ENCODE results near the gene CAPN12.

The CAPN12 gene

GRCh38 chr19:38697197-38697596 is 47.1 kb downstream of the CAPN12 start:
- H3K4me3 Mint-ChIP-seq: no peak overlapping the region
- H3K27ac Mint-ChIP-seq: peak overlapping the region; percentile 57
- H3K27me3 Mint-ChIP-seq (ENCODE audit: low read depth): no peaks in the 10 kb centered on the region
- peaks cover 11% of the 10 kb centered on the region for H3K36me3 Mint-ChIP-seq (ENCODE audit: low read depth)
- peaks cover 59% of the 10 kb centered on the region for H3K4me1 Mint-ChIP-seq (ENCODE audit: low read depth)
- no peaks in the 10 kb centered on the region for H3K9me3 Mint-ChIP-seq

GRCh38 chr19:38696729-38697055 is 47.6 kb downstream of the CAPN12 start:
- H3K27ac Mint-ChIP-seq: peak overlapping the region; percentile 41
- peaks cover 11% of the 10 kb centered on the region for H3K36me3 Mint-ChIP-seq (ENCODE audit: low read depth)
- H3K27me3 Mint-ChIP-seq (ENCODE audit: low read depth): no peaks in the 10 kb centered on the region
- no peaks in the 10 kb centered on the region for H3K9me3 Mint-ChIP-seq
- H3K4me1 Mint-ChIP-seq (ENCODE audit: low read depth): peaks cover 63% of the 10 kb centered on the region
- H3K4me3 Mint-ChIP-seq: no peak overlapping the region

GRCh38 chr19:38695832-38696728 is 48.2 kb downstream of the CAPN12 start:
- H3K4me1 Mint-ChIP-seq (ENCODE audit: low read depth): peaks cover 63% of the 10 kb centered on the region
- no peak overlapping the region for H3K4me3 Mint-ChIP-seq
- H3K36me3 Mint-ChIP-seq (ENCODE audit: low read depth): peaks cover 11% of the 10 kb centered on the region
- H3K27me3 Mint-ChIP-seq (ENCODE audit: low read depth): no peaks in the 10 kb centered on the region
- H3K27ac Mint-ChIP-seq: peak overlapping the region; percentile 62
- H3K9me3 Mint-ChIP-seq: no peaks in the 10 kb centered on the region

GRCh38 chr19:38695317-38695683 is 49.0 kb downstream of the CAPN12 start:
- H3K9me3 Mint-ChIP-seq: no peaks in the 10 kb centered on the region
- peaks cover 8% of the 10 kb centered on the region for H3K36me3 Mint-ChIP-seq (ENCODE audit: low read depth)
- H3K27me3 Mint-ChIP-seq (ENCODE audit: low read depth): no peaks in the 10 kb centered on the region
- peak overlapping the region; percentile 62 for H3K27ac Mint-ChIP-seq
- H3K4me3 Mint-ChIP-seq: no peak overlapping the region
- peaks cover 67% of the 10 kb centered on the region for H3K4me1 Mint-ChIP-seq (ENCODE audit: low read depth)

- Mint-ChIP-seq H3K4me1 (ENCODE audit: low read depth) (peaks cover 65% of the 10 kb centered on the region), H3K4me3 (peak overlapping the region; percentile 50), H3K27ac (peak overlapping the region; percentile 80), H3K27me3 (ENCODE audit: low read depth) (no peaks in the 10 kb centered on the region), H3K36me3 (ENCODE audit: low read depth) (peaks cover 13% of the 10 kb centered on the region), H3K9me3 (no peaks in the 10 kb centered on the region)
Measured at GRCh38 chr19:38693380-38694223, 50.7 kb downstream of the CAPN12 start.

GRCh38 chr19:38692458-38693379 is 51.6 kb downstream of the CAPN12 start:
- no peaks in the 10 kb centered on the region for H3K9me3 Mint-ChIP-seq
- H3K36me3 Mint-ChIP-seq (ENCODE audit: low read depth): peaks cover 13% of the 10 kb centered on the region
- H3K27me3 Mint-ChIP-seq (ENCODE audit: low read depth): no peaks in the 10 kb centered on the region
- H3K4me3 Mint-ChIP-seq: no peak overlapping the region
- peaks cover 59% of the 10 kb centered on the region for H3K4me1 Mint-ChIP-seq (ENCODE audit: low read depth)
- H3K27ac Mint-ChIP-seq: peak overlapping the region; percentile 80

DNA sequence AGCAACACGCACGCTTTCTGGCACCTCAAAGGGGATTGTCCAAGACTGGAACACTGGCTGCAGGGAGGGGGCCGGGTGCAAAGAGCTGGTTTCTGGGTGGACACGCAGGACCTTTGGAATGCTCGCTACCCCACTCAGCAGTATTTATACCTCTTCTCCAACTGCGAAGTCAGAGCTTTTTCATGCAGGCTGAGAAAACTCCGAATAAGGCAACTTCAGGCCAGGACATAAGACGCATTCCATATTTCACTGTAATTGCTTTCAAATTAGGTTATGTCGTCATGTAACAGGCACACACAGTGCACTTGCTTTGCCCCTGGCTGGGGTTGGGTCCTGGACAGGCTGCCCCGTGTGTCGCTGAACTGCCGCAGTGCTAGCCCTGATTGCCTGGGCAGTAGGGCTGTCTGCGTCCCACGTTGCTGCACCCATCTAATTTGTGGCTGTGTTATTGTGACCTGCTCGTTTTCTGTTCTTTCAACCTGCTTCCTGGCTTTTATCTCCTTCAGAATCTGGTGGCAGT is 52.3 kb downstream of the CAPN12 start:
- Mint-ChIP-seq H3K27me3 (ENCODE audit: low read depth) (no peaks in the 10 kb centered on the region), H3K27ac (peak overlapping the region; percentile 45), H3K4me1 (ENCODE audit: low read depth) (peaks cover 60% of the 10 kb centered on the region), H3K4me3 (no peak overlapping the region), H3K36me3 (ENCODE audit: low read depth) (peaks cover 13% of the 10 kb centered on the region), H3K9me3 (no peaks in the 10 kb centered on the region)

DNA sequence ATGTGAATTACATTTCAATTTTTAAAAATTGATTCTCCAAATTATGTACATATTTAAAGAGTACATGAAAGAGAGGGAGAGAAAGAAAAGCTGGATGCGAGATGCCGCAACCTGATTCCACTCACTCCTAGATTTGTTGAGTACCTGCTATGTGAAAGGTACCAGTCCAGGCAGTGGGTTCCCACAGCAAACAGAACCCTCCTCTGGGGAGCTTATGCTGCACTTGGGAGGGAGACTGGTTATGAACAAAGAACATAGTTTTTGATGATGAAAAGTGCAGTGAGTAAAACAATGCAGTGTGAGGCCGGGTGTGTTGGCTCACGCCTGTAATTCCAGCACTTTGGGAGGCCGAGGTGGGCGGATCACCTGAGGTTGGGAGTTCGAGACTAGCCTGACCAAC is 53.4 kb downstream of the CAPN12 start:
- no peaks in the 10 kb centered on the region for H3K9me3 Mint-ChIP-seq
- H3K27me3 Mint-ChIP-seq (ENCODE audit: low read depth): no peaks in the 10 kb centered on the region
- H3K36me3 Mint-ChIP-seq (ENCODE audit: low read depth): peaks cover 13% of the 10 kb centered on the region
- H3K27ac Mint-ChIP-seq: peak overlapping the region; percentile 15
- no peak overlapping the region for H3K4me3 Mint-ChIP-seq
- peaks cover 62% of the 10 kb centered on the region for H3K4me1 Mint-ChIP-seq (ENCODE audit: low read depth)

DNA sequence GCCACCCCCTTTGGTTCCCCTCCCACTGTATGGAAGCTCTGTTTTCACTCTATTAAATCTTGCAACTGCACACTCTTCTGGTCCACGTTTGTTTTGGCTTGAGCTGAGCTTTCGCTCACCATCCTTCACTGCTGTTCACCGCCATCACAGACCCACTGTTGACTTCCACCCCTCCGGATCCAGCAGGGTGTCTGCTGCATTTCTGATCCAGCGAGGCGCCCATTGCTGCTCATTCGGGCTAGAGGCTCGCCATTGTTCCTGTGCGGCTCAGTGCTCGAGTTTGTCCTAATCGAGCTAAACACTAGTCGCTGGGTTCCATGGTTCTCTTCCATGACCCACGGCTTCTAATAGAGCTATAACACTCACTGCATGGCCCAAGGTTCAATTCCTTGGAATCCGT is 54.1 kb downstream of the CAPN12 start:
- Mint-ChIP-seq H3K27me3 (ENCODE audit: low read depth) (no peaks in the 10 kb centered on the region), H3K36me3 (ENCODE audit: low read depth) (peaks cover 13% of the 10 kb centered on the region), H3K4me3 (no peak overlapping the region), H3K27ac (no peak overlapping the region), H3K4me1 (ENCODE audit: low read depth) (peaks cover 60% of the 10 kb centered on the region), H3K9me3 (no peaks in the 10 kb centered on the region)

DNA sequence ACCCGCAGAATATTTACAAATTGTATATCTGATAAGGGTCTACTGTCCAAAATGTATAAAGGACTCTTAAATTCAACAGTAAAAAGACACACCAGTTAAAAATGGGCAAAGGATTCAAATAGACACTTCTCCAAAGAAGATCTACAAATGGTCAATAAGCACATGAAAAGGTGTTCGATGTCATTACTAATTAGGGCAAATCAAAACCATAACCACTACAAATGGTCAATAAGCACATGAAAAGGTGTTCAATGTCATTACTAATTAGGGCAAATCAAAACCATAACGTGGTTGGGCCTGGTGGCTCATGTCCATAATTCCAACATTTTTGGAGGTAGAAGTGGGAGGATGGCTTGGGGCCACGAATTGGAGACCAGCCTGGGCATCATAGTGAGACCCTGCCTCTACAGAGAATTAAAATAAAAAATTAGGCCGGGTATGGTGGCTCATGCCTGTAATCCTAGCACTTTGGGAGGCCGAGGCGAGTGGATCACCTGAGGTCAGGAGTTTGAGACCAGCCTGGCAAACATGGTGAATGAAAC is 56.4 kb downstream of the CAPN12 start:
- peaks cover under 1% of the 10 kb centered on the region for H3K9me3 Mint-ChIP-seq
- H3K4me3 Mint-ChIP-seq: no peak overlapping the region
- peaks cover 59% of the 10 kb centered on the region for H3K4me1 Mint-ChIP-seq (ENCODE audit: low read depth)
- H3K36me3 Mint-ChIP-seq (ENCODE audit: low read depth): peaks cover 17% of the 10 kb centered on the region
- no peaks in the 10 kb centered on the region for H3K27me3 Mint-ChIP-seq (ENCODE audit: low read depth)
- no peak overlapping the region for H3K27ac Mint-ChIP-seq

GRCh38 chr19:38686530-38686888 is 57.8 kb downstream of the CAPN12 start:
- H3K27ac Mint-ChIP-seq: peak overlapping the region; percentile 88

DNA sequence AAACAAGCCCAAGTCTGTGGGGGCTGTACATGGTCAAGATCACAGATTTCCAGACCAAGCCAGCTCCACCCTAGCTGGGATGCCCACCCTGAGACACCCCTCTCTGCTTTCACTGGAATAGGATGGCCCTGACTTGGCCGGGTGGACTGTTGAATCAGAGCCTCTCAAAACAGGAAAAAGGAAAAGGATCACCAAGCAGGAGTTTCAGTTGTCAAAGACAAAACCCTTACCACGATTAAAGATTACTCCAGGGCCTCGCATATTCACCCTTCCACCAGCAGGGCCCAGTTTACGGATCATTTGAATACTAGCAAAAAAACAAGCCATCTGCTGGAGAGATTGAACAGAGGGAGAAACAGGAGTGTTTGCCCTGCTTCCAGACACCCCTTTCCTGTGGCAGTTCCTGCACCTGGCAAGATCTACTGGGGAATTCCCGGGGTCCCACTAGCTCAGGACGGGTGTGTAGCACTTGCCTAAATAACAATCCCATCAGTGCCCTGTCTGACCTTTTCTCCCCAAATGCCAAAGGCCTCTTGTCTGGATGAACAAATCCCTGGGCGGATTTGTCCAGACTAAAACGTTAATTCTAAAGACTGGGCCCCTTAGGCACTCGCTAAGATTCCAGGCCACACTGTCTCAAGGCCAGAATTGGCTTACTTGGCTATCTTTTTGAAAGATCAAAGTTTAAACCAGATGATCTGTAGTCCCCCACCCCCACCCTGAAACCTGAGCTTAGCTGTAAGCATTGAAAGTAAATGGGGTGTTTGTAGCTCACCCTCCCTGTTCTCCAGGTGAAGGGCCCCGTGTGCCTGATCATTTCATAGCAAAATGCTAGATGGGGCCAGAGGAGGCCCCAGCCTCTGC is 58.4 kb downstream of the CAPN12 start:
- Mint-ChIP-seq H3K9me3 (peaks cover 4% of the 10 kb centered on the region), H3K36me3 (ENCODE audit: low read depth) (peaks cover 28% of the 10 kb centered on the region), H3K27ac (peak overlapping the region; percentile 88), H3K4me3 (peak overlapping the region; percentile 17), H3K4me1 (ENCODE audit: low read depth) (peaks cover 67% of the 10 kb centered on the region), H3K27me3 (ENCODE audit: low read depth) (no peaks in the 10 kb centered on the region)

More at GRCh38 chr19:38686530-38686888, 57.8 kb downstream of the CAPN12 start:
- Mint-ChIP-seq H3K36me3 (ENCODE audit: low read depth) (peaks cover 25% of the 10 kb centered on the region), H3K4me1 (ENCODE audit: low read depth) (peaks cover 63% of the 10 kb centered on the region), H3K27me3 (ENCODE audit: low read depth) (no peaks in the 10 kb centered on the region), H3K9me3 (peaks cover 4% of the 10 kb centered on the region), H3K4me3 (peak overlapping the region; percentile 61)

All from T-helper 1 cell treated with Interleukin-12 subunit alpha and Interleukin-12 subunit beta and Interleukin-4 antibody, amounts not matched to agents 30 μg/mL and 1 μg/mL, for 36 hours (primary cell).